K562 (cell line): ENCODE results near the gene MBOAT2. TPM values are rescaled to one million over a fixed set of nuclear protein-coding genes. Genes with fewer than 3 reads are reported as not detected.
"Not testable (repeated sequence)": the region's sequence is repeated elsewhere in the genome, so short reads cannot be mapped to it uniquely, and the experiment has no call there.

ENCODE experiments used
- ATAC-seq: fragments of 200-7000 bp; cut with Tn5 transposase; 3 replicates; pipeline ENCODE4 v1.9.1; 2020; ENCODE audit warnings: moderate library complexity
- BruUV-seq: library from RNA; stranded (reverse); fragments of 400-500 nt; replicated peaks from 2 replicates; lab custom pipeline; 2021; lab: Mats Ljungman, UMichigan
- CTCF ChIA-PET: fragments of 300-600 bp; formaldehyde crosslinking; extraction: SDS; loops from one replicate; lab custom pipeline; 2021; ENCODE audit warnings: low intra/inter-chr PET ratio; lab: Yijun Ruan, JAX
- POLR2A ChIA-PET: fragments of 300-600, 350-650 bp; sonication (Branson Sonifier 250); formaldehyde crosslinking; extraction: SDS; loops from one replicate; lab custom pipeline; 2021; ENCODE audit warnings: antibody characterized with exemption, inconsistent platforms; lab: Yijun Ruan, JAX
- DNase-seq, 4 experiments: peaks; one replicate each; pipeline versions ENCODE4 v3.0.0 to v3.0.0-alpha.2; 2011 to 2018; ENCODE audit warnings: low spot score in 3 of 4, mixed read lengths in 3 of 4; ENCODE audit errors: extremely low read depth in 1 of 4
- FAIRE-seq: peaks from 2 replicates; lab custom pipeline; 2011; peaks lifted over from hg19 to GRCh38; lab: Jason Lieb, UNC
- H2AFZ ChIP-seq: 2 replicates; pipeline ENCODE4 v1.6.0; 2011; ENCODE audit warnings: low read depth, low read length, control low read depth, inconsistent platforms
- H3K27ac ChIP-seq: fragments of 200-600 bp; 3 replicates; pipeline ENCODE4 v1.8.0; 2011; ENCODE audit warnings: low read depth, mild to moderate bottlenecking, control low read depth, inconsistent platforms, low read length, moderate library complexity, mixed read lengths; ENCODE audit errors: extremely low read depth
- H3K27me3 ChIP-seq, 2 experiments: fragments of 300-600 bp in 1 of 2; 2 replicates in 1 of 2; 3 replicates in 1 of 2; pipeline versions ENCODE4 v1.6.0 to v1.8.0; 2011; ENCODE audit warnings: inconsistent platforms in 2 of 2, low read length in 2 of 2, mild to moderate bottlenecking in 1 of 2, mixed read lengths in 1 of 2, moderate library complexity in 1 of 2; ENCODE audit not compliant: control insufficient read depth in 2 of 2, insufficient read depth in 2 of 2
- H3K36me3 ChIP-seq: fragments of 300-600 bp; 3 replicates; pipeline ENCODE4 v1.8.0; 2011; ENCODE audit warnings: mild to moderate bottlenecking, low read length, inconsistent platforms; ENCODE audit not compliant: control insufficient read depth, insufficient read depth
- H3K4me1 ChIP-seq, 2 experiments: fragments of 200-600 bp in 1 of 2; replicated peaks in 1 of 2; 2 replicates in 1 of 2; 3 replicates in 1 of 2; pipeline versions ENCODE4 v1.5.1 to v1.8.0; 2011; ENCODE audit warnings: inconsistent platforms in 2 of 2, low read length in 2 of 2, mild to moderate bottlenecking in 1 of 2, mixed read lengths in 1 of 2, moderate library complexity in 1 of 2; ENCODE audit not compliant: control insufficient read depth in 2 of 2, insufficient read depth in 2 of 2
- H3K4me2 ChIP-seq: 2 replicates; pipeline ENCODE4 v1.6.1; 2011; ENCODE audit warnings: low read length, control low read depth, inconsistent platforms, mixed read lengths; ENCODE audit not compliant: insufficient read depth
- H3K4me3 ChIP-seq: fragments of 200-600 bp; sonication (generic), shearing (Covaris generic); 2 replicates; pipeline ENCODE4 v1.5.1; 2016; ENCODE audit warnings: control low read depth, inconsistent platforms
- H3K79me2 ChIP-seq: fragments of 200-600 bp; 3 replicates; pipeline ENCODE4 v1.8.0; 2011; ENCODE audit warnings: low read length, inconsistent platforms; ENCODE audit not compliant: control insufficient read depth, insufficient read depth
- H3K9ac ChIP-seq, 2 experiments: 2 replicates each; pipeline versions ENCODE4 v1.6.0 to v1.6.1; 2011; ENCODE audit warnings: low read depth in 2 of 2, low read length in 2 of 2, control low read depth in 1 of 2, inconsistent platforms in 1 of 2, mild to moderate bottlenecking in 1 of 2, mixed read lengths in 1 of 2; ENCODE audit not compliant: insufficient read depth in 1 of 2
- H3K9me1 ChIP-seq: one replicate; pipeline ENCODE4 v1.6.0; 2011; ENCODE audit warnings: inconsistent platforms, mild to moderate bottlenecking, low read length, moderate library complexity; ENCODE audit not compliant: control insufficient read depth, insufficient read depth
- H3K9me3 ChIP-seq: replicated peaks from 2 replicates; pipeline ENCODE4 v1.5.1; 2011; ENCODE audit warnings: low read depth, low read length, inconsistent platforms; ENCODE audit not compliant: control insufficient read depth, insufficient read depth
- H4K20me1 ChIP-seq: replicated peaks from 2 replicates; pipeline ENCODE4 v1.6.1; 2011; ENCODE audit warnings: low read length, inconsistent platforms, mixed read lengths; ENCODE audit not compliant: control insufficient read depth, insufficient read depth
- HDAC8 ChIP-seq: fragments of 450-650 bp; IDR thresholded peaks from 2 replicates; pipeline ENCODE4 v1.6.1; 2016; ENCODE audit warnings: mild to moderate bottlenecking, missing genetic modification characterization, moderate library complexity, missing compliant biosample characterization
- HNRNPL ChIP-seq: fragments of 200-400 bp; formaldehyde crosslinking; IDR thresholded peaks from 2 replicates; pipeline ENCODE4 v1.6.1; 2017; ENCODE audit warnings: low read depth, mild to moderate bottlenecking, low read length
- HSF4 ChIP-seq: fragments of 250-450 bp; sonication (Bioruptor Pico); IDR thresholded peaks from 2 replicates; pipeline ENCODE4 v2.1.2; 2022; ENCODE audit warnings: mild to moderate bottlenecking, moderate library complexity, borderline replicate concordance
- JUND ChIP-seq, 2 experiments: IDR thresholded peaks; 2 replicates in 1 of 2; 3 replicates in 1 of 2; pipeline ENCODE4 v1.6.1; 2011; ENCODE audit warnings: borderline replicate concordance in 2 of 2, low read depth in 2 of 2, low read length in 2 of 2, improper control_type of control experiment in 1 of 2, missing biosample characterization in 1 of 2, missing genetic modification characterization in 1 of 2, missing genetic modification reagents in 1 of 2
- NELFE ChIP-seq: IDR thresholded peaks from 2 replicates; pipeline ENCODE4 v1.6.1; 2011; ENCODE audit warnings: mild to moderate bottlenecking; ENCODE audit not compliant: insufficient read depth, insufficient read length
- POLR2B ChIP-seq: fragments of 450-650 bp; IDR thresholded peaks from 2 replicates; pipeline ENCODE4 v1.6.1; 2018; ENCODE audit warnings: low read depth; ENCODE audit not compliant: partially characterized antibody
- TAF7 ChIP-seq: fragments of 450-650 bp; IDR thresholded peaks from 2 replicates; pipeline ENCODE4 v1.6.1; 2016; ENCODE audit warnings: missing genetic modification characterization, missing compliant biosample characterization
- TCF3 ChIP-seq: sonication (generic); formaldehyde crosslinking; IDR thresholded peaks from 2 replicates; pipeline ENCODE4 v1.4.0; 2020; ENCODE audit warnings: mild to moderate bottlenecking, missing genetic modification reagents
- THRA ChIP-seq: fragments of 450-650 bp; IDR thresholded peaks from 2 replicates; pipeline ENCODE4 v1.6.1; 2017; ENCODE audit warnings: mild to moderate bottlenecking, moderate library complexity
- YY1 ChIP-seq, 3 experiments: IDR thresholded peaks; 2 replicates each; pipeline ENCODE4 v1.6.1; 2011; ENCODE audit warnings: low read length in 2 of 3, mild to moderate bottlenecking in 2 of 3, moderate library complexity in 2 of 3, borderline replicate concordance in 1 of 3, control low read depth in 1 of 3, low read depth in 1 of 3; ENCODE audit not compliant: insufficient read depth in 3 of 3, insufficient replicate concordance in 2 of 3, control insufficient read depth in 1 of 3, insufficient read length in 1 of 3; ENCODE audit errors: extremely low read depth in 1 of 3
- ZNF830 ChIP-seq: fragments of 250-450 bp; sonication (Bioruptor Pico); IDR thresholded peaks from 2 replicates; pipeline ENCODE4 v1.5.0; 2021; ENCODE audit warnings: mild to moderate bottlenecking
- WGBS: fragments of 100-300 bp; shearing (Covaris generic); methylation state at CpG from one replicate; pipeline ENCODE4 v1.1.6; 2016; ENCODE audit warnings: low coverage, mixed read lengths; ENCODE audit not compliant: insufficient coverage; ENCODE audit errors: missing lambda C conversion rate; 5-methylcytosine and 5-hydroxymethylcytosine counted together
- in situ Hi-C: fragments of 300-500 bp; cut with MboI; formaldehyde crosslinking; loops from 4 replicates; pipeline ENCODE4 v1.15.0; 2018; ENCODE audit warnings: inconsistent platforms, mixed read lengths
- intact Hi-C: fragments of 100-400 bp; cut with micrococcal nuclease; formaldehyde crosslinking; loops from 2 replicates; pipeline ENCODE4 v1.14.2; 2022
- polyA plus RNA-seq, 8 experiments: library from polyadenylated mRNA; depleted of rRNA in 4 of 8; stranded (reverse) in 5 of 8; unstranded in 3 of 8; fragments of >200 nt; fragmentation: Nextera tagmentation in 2 of 8; fragmentation: Illumina TruSeq in 1 of 8; extraction: Ambion mirVana in 2 of 8; extraction: Trizol in 1 of 8; gene quantifications; 2 replicates each; pipeline versions ENCODE4 v1.2.1 to v1.2.3, GENCODE V29; 2011 to 2014; ENCODE audit warnings: inconsistent platforms in 1 of 8, missing spikeins in 1 of 8
- total RNA-seq, 7 experiments: library from RNA; depleted of rRNA in 6 of 7; stranded (reverse); fragments of >200 nt in 6 of 7; fragmentation: Illumina TruSeq in 2 of 7; extraction: Trizol in 2 of 7; gene quantifications; 2 replicates each; pipeline versions ENCODE4 v1.2.1 to v1.2.3, GENCODE V29; 2011 to 2021; ENCODE audit warnings: low replicate concordance in 1 of 7

The MBOAT2 gene
- total and polyA plus RNA-seq, 9 of the 15 experiments (the other 6 are each of a cell fraction or from before 2014, with no cell fraction given) = 8.4 to 122 (median 27.6) TPM

GRCh38 chr2:8907764-8908288, 95.7 kb downstream of the MBOAT2 start (continued):
- TF ChIP-seq THRA = no peak
- no peak for TF ChIP-seq NELFE
- TF ChIP-seq HNRNPL = no peak
- TF ChIP-seq HDAC8 = no peak
- no peak for TF ChIP-seq HSF4 (CRISPR knock-in tag)
- no peak for TF ChIP-seq ZNF830
- no peak for TF ChIP-seq POLR2B
- no peak for TF ChIP-seq TAF7 (tag)
- no peak for TF ChIP-seq JUND (IDR thresholded peaks at IDR 0.05; ENCODE audit: borderline replicate concordance, low read depth, low read length)
- no peak for TF ChIP-seq JUND (tag; IDR thresholded peaks at IDR 0.05; ENCODE audit: borderline replicate concordance, low read depth, low read length)
- TF ChIP-seq TCF3 = no peak
- no peak for TF ChIP-seq YY1 (IDR thresholded peaks at IDR 0.05; ENCODE audit: borderline replicate concordance in 1 of 3, control insufficient read depth in 1 of 3, extremely low read depth in 1 of 3, insufficient read depth in 3 of 3, insufficient read length in 1 of 3, insufficient replicate concordance in 2 of 3, low read depth in 1 of 3, low read length in 2 of 3)

DNA sequence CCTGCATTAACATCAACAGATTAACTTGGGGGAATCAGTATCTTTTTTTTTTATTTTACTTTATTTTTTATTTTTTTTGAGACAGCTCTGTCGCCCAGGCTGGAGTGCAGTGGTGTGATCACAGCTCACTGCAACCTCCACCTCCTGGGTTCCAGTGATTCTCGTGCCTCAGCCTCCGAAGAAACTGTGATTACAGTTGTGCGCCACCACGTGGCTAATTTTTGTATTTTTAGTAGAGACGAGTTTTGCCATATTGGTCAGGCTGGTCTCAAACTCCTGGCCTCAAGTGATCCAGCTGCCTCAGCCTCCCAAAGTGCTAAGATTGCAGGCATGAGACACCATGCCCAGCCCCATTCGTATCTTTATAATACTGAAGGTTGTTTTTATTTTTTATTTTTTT, 99.6 kb downstream of the MBOAT2 start:
- H3K9ac ChIP-seq, BruUV-seq, FAIRE-seq, H3K27ac ChIP-seq, DNase-seq, CTCF ChIA-PET, intact Hi-C loops, H3K4me2 ChIP-seq, ATAC-seq, H3K4me3 ChIP-seq, H3K79me2 ChIP-seq, H3K27me3 ChIP-seq, H4K20me1 ChIP-seq, H3K4me1 ChIP-seq, in situ Hi-C loops, H3K9me1 ChIP-seq, H2AFZ ChIP-seq, POLR2A ChIA-PET: not testable (repeated sequence)
- Histone ChIP-seq H3K36me3 (peaks cover 50% of the 10 kb centered on the region), H3K9me3 (peaks cover 12% of the 10 kb centered on the region)
- WGBS = 95% methylated on average over 7 of the region's 7 CpGs
